ENCODE data around the gene BCDIN3D. TPM values are rescaled to one million over a fixed set of nuclear protein-coding genes. Genes with fewer than 3 reads are reported as not detected.

The BCDIN3D gene
- total RNA-seq, 2 donors from 2014 or later, result 3.0 to 8.0 TPM

DNA sequence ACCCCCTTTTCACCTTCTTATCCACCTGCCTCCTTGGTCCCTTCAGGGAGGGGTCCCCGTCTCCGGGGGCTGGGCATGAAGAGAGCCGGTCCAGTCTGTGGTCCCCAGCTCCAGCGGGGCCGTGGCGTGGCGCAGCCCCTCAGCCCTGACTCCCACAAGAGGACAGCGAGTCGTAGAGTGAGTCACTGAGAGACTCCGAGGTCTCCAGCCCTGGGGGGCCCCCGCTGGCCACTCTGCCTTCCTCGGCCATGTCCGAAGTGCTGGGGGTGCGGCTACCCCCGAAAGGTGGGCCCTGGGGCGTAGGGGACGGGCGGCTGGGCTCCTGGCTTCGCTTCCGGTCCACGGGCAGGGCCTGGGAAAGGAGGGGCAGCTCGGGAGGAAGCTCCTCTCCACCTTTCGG is 51.2 kb downstream of the BCDIN3D start:
- Histone ChIP-seq H3K4me3 (no peak overlapping the region), H3K9me3 (no peaks in the 10 kb centered on the region), H3K4me1 (replicated peaks) (no peaks in the 10 kb centered on the region), H3K27me3 (replicated peaks; ENCODE audit: insufficient read depth) (no peaks in the 10 kb centered on the region), H3K27ac (no peak overlapping the region), H3K36me3 (no peaks in the 10 kb centered on the region)
- no peak for DNase-seq (ENCODE audit: low spot score)
- intact Hi-C loops (cut with DNase I), result no loop called here
- WGBS, result 93% methylated on average over 23 of the region's 23 CpGs
- TF ChIP-seq POLR2AphosphoS5 (IDR thresholded peaks at IDR 0.05) (no peak), POLR2A (IDR thresholded peaks at IDR 0.05) (no peak)
- TF ChIP-seq, protein P1, sequence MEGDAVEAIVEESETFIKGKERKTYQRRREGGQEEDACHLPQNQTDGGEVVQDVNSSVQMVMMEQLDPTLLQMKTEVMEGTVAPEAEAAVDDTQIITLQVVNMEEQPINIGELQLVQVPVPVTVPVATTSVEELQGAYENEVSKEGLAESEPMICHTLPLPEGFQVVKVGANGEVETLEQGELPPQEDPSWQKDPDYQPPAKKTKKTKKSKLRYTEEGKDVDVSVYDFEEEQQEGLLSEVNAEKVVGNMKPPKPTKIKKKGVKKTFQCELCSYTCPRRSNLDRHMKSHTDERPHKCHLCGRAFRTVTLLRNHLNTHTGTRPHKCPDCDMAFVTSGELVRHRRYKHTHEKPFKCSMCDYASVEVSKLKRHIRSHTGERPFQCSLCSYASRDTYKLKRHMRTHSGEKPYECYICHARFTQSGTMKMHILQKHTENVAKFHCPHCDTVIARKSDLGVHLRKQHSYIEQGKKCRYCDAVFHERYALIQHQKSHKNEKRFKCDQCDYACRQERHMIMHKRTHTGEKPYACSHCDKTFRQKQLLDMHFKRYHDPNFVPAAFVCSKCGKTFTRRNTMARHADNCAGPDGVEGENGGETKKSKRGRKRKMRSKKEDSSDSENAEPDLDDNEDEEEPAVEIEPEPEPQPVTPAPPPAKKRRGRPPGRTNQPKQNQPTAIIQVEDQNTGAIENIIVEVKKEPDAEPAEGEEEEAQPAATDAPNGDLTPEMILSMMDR (IDR thresholded peaks at IDR 0.05), result no peak

DNA sequence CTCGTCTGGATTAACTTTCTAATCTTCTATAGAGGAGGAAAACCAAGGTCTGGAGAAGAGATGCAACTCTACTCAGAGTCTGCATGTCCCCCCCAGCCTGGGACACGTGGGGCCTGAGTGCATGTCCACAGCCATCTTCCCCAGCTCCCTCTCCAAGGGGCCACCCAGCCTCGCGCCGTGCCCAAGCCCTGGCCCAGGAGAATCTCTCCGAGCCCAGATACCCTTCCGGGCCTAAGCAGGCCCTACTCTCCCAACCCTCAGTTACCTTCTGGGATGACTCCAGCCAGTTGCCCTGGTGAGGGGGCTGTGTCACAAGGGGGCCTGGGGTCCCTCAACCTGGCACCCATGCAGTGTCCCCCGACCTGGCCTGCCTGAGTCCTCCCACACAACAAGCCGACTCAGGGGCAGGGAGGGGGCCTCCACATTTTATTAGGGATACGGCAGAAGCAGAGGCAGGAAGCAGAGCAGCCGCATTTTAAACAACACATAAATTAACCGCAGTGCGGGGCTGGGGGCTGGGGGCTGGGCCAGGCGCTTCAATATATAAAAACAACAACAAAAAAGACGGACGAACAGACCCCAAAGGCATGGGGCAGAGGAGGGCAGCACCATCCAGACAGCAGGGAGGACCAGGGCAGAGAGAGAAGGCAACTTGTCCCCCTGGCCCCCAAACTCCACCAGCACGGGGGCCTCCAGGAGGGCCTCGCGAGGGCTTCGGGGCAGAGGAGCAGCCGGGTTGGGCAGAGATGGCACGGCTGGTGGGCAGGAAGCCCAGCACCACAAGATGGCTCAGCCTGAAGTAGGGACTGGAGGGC is 52.0 kb downstream of the BCDIN3D start:
- TF ChIP-seq, protein P1 (IDR thresholded peaks at IDR 0.05), result no peak
- TF ChIP-seq POLR2A (IDR thresholded peaks at IDR 0.05), result no peak
- Histone ChIP-seq H3K9me3 (no peaks in the 10 kb centered on the region), H3K27me3 (replicated peaks; ENCODE audit: insufficient read depth) (no peaks in the 10 kb centered on the region), H3K36me3 (no peaks in the 10 kb centered on the region), H3K27ac (no peak overlapping the region), H3K4me1 (replicated peaks) (no peaks in the 10 kb centered on the region), H3K4me3 (no peak overlapping the region)
- 74% methylated on average over 21 of the region's 22 CpGs for WGBS
- DNase-seq (ENCODE audit: low spot score), result no peak
- intact Hi-C loops (cut with DNase I), result no loop called here

DNA sequence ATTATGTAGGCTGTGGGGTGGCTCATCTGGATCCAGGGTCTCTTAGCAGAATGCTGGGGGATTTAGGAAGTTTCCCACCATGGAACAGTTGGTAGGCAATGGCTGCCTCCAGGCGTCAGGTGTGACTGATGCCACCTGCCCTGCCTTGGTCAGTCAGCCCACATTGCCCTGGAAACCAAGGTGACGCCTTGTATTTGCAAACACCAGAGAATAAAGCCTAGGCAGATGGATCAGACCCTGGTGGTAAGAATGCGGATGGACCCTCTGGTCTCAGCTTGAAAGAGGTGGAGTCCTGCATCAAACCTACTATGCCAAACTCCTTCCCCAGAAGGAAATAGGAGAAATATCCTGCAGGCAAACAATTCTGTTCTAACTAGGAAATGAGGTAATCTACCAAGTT is 52.9 kb downstream of the BCDIN3D start:
- Histone ChIP-seq H3K4me3 (no peak overlapping the region), H3K36me3 (no peaks in the 10 kb centered on the region), H3K27me3 (replicated peaks; ENCODE audit: insufficient read depth) (no peaks in the 10 kb centered on the region), H3K27ac (no peak overlapping the region), H3K4me1 (replicated peaks) (no peaks in the 10 kb centered on the region), H3K9me3 (no peaks in the 10 kb centered on the region)
- WGBS, result 88% methylated on average over 3 of the region's 3 CpGs
- intact Hi-C loops (cut with DNase I), result no loop called here
- TF ChIP-seq, protein P1 (IDR thresholded peaks at IDR 0.05), result no peak
- TF ChIP-seq POLR2A (IDR thresholded peaks at IDR 0.05) (no peak), POLR2AphosphoS5 (IDR thresholded peaks at IDR 0.05) (no peak)
- DNase-seq (ENCODE audit: low spot score), result no peak

DNA sequence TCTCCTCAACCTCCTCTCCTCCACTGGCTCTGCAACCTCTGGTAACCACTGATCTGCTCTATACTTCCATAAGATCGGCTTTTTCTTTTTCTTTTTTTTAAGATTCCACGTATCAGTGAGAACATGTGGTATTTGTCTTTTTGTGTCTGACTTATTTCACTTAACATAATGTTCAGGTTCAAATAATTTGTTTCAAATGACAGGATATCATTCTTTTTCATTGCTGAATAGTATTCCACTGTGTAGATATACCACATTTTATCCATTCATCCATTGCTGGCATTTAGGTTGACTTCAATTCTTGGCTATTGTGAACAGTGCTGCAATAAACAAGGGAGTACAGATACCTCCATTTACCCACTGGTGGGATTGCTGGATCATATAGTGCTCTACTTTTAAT is 55.2 kb downstream of the BCDIN3D start:
- no peak for TF ChIP-seq POLR2A (IDR thresholded peaks at IDR 0.05)
- intact Hi-C loops (cut with DNase I), result no loop called here
- H3K27ac ChIP-seq, result no peak overlapping the region
- WGBS, result 94% methylated on average over 2 of the region's 2 CpGs
- H3K9me3 ChIP-seq, result no peaks in the 10 kb centered on the region
- H3K4me1 ChIP-seq (replicated peaks), result no peaks in the 10 kb centered on the region
- no peaks in the 10 kb centered on the region for H3K27me3 ChIP-seq (replicated peaks; ENCODE audit: insufficient read depth)
- H3K36me3 ChIP-seq, result no peaks in the 10 kb centered on the region
- no peak for DNase-seq (ENCODE audit: low spot score)
- H3K4me3 ChIP-seq, result no peak overlapping the region

Other genes starting within 250 kb of the BCDIN3D start
- gene FAM186B, start 237.5 kb downstream of the BCDIN3D start, total RNA-seq, result 1 to 10 TPM in 1 of 2 donors, under 1 TPM in 1; 0.23 to 10.0 TPM
- 10 to 100 TPM; 13.9 to 31.1 TPM for gene PRPF40B, start 219.5 kb downstream of the BCDIN3D start, total RNA-seq
- gene FMNL3, start 135.7 kb downstream of the BCDIN3D start, total RNA-seq, result 10 to 100 TPM in 1 of 2 donors, 1 to 10 TPM in 1; 4.5 to 52.9 TPM
- gene TMBIM6, start 101.5 kb downstream of the BCDIN3D start, total RNA-seq, result 100 to 1,000 TPM; 541 to 778 TPM
- gene NCKAP5L, start 14.7 kb downstream of the BCDIN3D start, total RNA-seq, result 10 to 100 TPM; 17.3 to 63.1 TPM
- 10 to 100 TPM in 1 of 2 donors, 1 to 10 TPM in 1; 2.8 to 12.0 TPM for gene FAIM2, start 60.8 kb upstream of the BCDIN3D start, total RNA-seq
- gene AQP2, start 107.6 kb upstream of the BCDIN3D start, total RNA-seq, result 1 to 10 TPM in 1 of 2 donors, not detected in 1; 2.7 TPM
- 10 to 100 TPM in 1 of 2 donors, 1 to 10 TPM in 1; 3.4 to 25.8 TPM for gene AQP5, start 118.8 kb upstream of the BCDIN3D start, total RNA-seq
- gene AQP6, start 129.8 kb upstream of the BCDIN3D start, total RNA-seq, result under 1 TPM in 1 of 2 donors, not detected in 1; 0.40 TPM
- gene RACGAP1, start 182.4 kb upstream of the BCDIN3D start, total RNA-seq, result 10 to 100 TPM in 1 of 2 donors, 1 to 10 TPM in 1; 9.1 to 18.9 TPM
- gene ASIC1, start 214.5 kb upstream of the BCDIN3D start, total RNA-seq, result 1 to 10 TPM; 2.7 to 3.2 TPM
- 10 to 100 TPM; 72.9 to 90.1 TPM for gene SMARCD1, start 242.2 kb upstream of the BCDIN3D start, total RNA-seq

All from prostate gland (tissue), 2 donors.